ENCODE data around the gene GORASP2.

The GORASP2 gene

GRCh38 chr2:170974304-170974993, 45.4 kb downstream of the GORASP2 start:
- TF ChIP-seq USF1 (IDR thresholded peaks at IDR 0.05) (peak; percentile 45; the same call in 1 of the 2 replicates), TEAD4 (IDR thresholded peaks at IDR 0.05) (peak; percentile 41), TCF12 (IDR thresholded peaks at IDR 0.05; ENCODE audit: low read depth) (no peak)

- no peak for TF ChIP-seq ZBTB7A (IDR thresholded peaks at IDR 0.05; ENCODE audit: low read depth)
- no peak for TF ChIP-seq RAD21 (IDR thresholded peaks at IDR 0.05; ENCODE audit: low read depth)
- TF ChIP-seq EP300 (IDR thresholded peaks at IDR 0.05; ENCODE audit: borderline replicate concordance): no peak
- TF ChIP-seq TCF12 (IDR thresholded peaks at IDR 0.05; ENCODE audit: low read depth): no peak
- no peak for TF ChIP-seq YY1 (IDR thresholded peaks at IDR 0.05; ENCODE audit: low read depth)
- TF ChIP-seq CREB1 (IDR thresholded peaks at IDR 0.05; ENCODE audit: low read depth): no peak
- no peak for TF ChIP-seq CEBPB (IDR thresholded peaks at IDR 0.05)
- TF ChIP-seq TEAD4 (IDR thresholded peaks at IDR 0.05): no peak
- TF ChIP-seq REST (IDR thresholded peaks at IDR 0.05; ENCODE audit: low read depth): no peak
- TF ChIP-seq MAX (IDR thresholded peaks at IDR 0.05): no peak
- no peak for TF ChIP-seq EGR1 (IDR thresholded peaks at IDR 0.05)
- TF ChIP-seq USF1 (IDR thresholded peaks at IDR 0.05): no peak
- no peak for TF ChIP-seq FOXM1 (IDR thresholded peaks at IDR 0.05; ENCODE audit: borderline replicate concordance, low read depth)
- TF ChIP-seq TAF1 (IDR thresholded peaks at IDR 0.05; ENCODE audit: low read depth): no peak
- no peak for TF ChIP-seq NFIC (IDR thresholded peaks at IDR 0.05)
These were observed 46.3 kb downstream of the GORASP2 start for GRCh38 chr2:170975127-170975942.

- TF ChIP-seq EP300 (IDR thresholded peaks at IDR 0.05; ENCODE audit: borderline replicate concordance): no peak
- no peak for TF ChIP-seq MAX (IDR thresholded peaks at IDR 0.05)
- TF ChIP-seq CREB1 (IDR thresholded peaks at IDR 0.05; ENCODE audit: low read depth): no peak
- no peak for TF ChIP-seq NFIC (IDR thresholded peaks at IDR 0.05)
- no peak for TF ChIP-seq FOXM1 (IDR thresholded peaks at IDR 0.05; ENCODE audit: borderline replicate concordance, low read depth)
- TF ChIP-seq REST (IDR thresholded peaks at IDR 0.05; ENCODE audit: low read depth): no peak
- TF ChIP-seq TCF12 (IDR thresholded peaks at IDR 0.05; ENCODE audit: low read depth): no peak
- TF ChIP-seq USF1 (IDR thresholded peaks at IDR 0.05): no peak
- no peak for TF ChIP-seq ZBTB7A (IDR thresholded peaks at IDR 0.05; ENCODE audit: low read depth)
- TF ChIP-seq EGR1 (IDR thresholded peaks at IDR 0.05): no peak
- TF ChIP-seq YY1 (IDR thresholded peaks at IDR 0.05; ENCODE audit: low read depth): no peak
- TF ChIP-seq CEBPB (IDR thresholded peaks at IDR 0.05): no peak
These were observed 46.9 kb downstream of the GORASP2 start for GRCh38 chr2:170975943-170976270.

GRCh38 chr2:170984079-170984478, 55.0 kb downstream of the GORASP2 start:
- TF ChIP-seq TAF1 (IDR thresholded peaks at IDR 0.05; ENCODE audit: low read depth): no peak
- TF ChIP-seq RAD21 (IDR thresholded peaks at IDR 0.05; ENCODE audit: low read depth): no peak

- no peak for TF ChIP-seq NFIC (IDR thresholded peaks at IDR 0.05)
- TF ChIP-seq USF1 (IDR thresholded peaks at IDR 0.05): no peak
- TF ChIP-seq REST (IDR thresholded peaks at IDR 0.05; ENCODE audit: low read depth): no peak
- no peak for TF ChIP-seq CREB1 (IDR thresholded peaks at IDR 0.05; ENCODE audit: low read depth)
- TF ChIP-seq MAX (IDR thresholded peaks at IDR 0.05): no peak
- TF ChIP-seq EP300 (IDR thresholded peaks at IDR 0.05; ENCODE audit: borderline replicate concordance): no peak
- TF ChIP-seq RAD21 (IDR thresholded peaks at IDR 0.05; ENCODE audit: low read depth): no peak
- no peak for TF ChIP-seq CEBPB (IDR thresholded peaks at IDR 0.05)
- TF ChIP-seq EGR1 (IDR thresholded peaks at IDR 0.05): no peak
These were observed 56.4 kb downstream of the GORASP2 start for GRCh38 chr2:170985407-170985806.
